ENCODE measurements around the gene EVX1. TPM values are rescaled to one million over a fixed set of nuclear protein-coding genes. Genes with fewer than 3 reads are reported as not detected.

Gene EVX1
- total RNA-seq = not detected in 2 replicates

GRCh38 chr7:27242555-27243339, at the start of gene EVX1:
TSS of gene EVX1 (plus strand) at chr7:27242802. CDS start at chr7:27243031, 229 bp downstream.

GRCh38 chr7:27199849-27200760, 42.5 kb upstream of the EVX1 start, which contains the start of gene HOXA13:
TSS of gene HOXA13 (minus strand) at chr7:27200091. CDS start at chr7:27200077, 14 bp downstream.

Other genes starting within 250 kb of the EVX1 start
- gene HOXA1, start 146.8 kb upstream of the EVX1 start, total RNA-seq = 0.44 and 1.2 TPM in 2 replicates
- gene HOXA2, start 140.1 kb upstream of the EVX1 start, total RNA-seq = 1.3 and 2.6 TPM in 2 replicates
- 0.58 and 0.66 TPM in 2 replicates for gene HOXA4, start 112.0 kb upstream of the EVX1 start, total RNA-seq
- gene HOXA5, start 99.1 kb upstream of the EVX1 start, total RNA-seq = 10.8 and 16.7 TPM in 2 replicates
- gene HOXA6, start 95.0 kb upstream of the EVX1 start, total RNA-seq = not detected in 2 replicates
- gene HOXA3, start 90.2 kb upstream of the EVX1 start, total RNA-seq = 2.6 and 3.0 TPM in 2 replicates
- gene HOXA7, start 86.1 kb upstream of the EVX1 start, total RNA-seq = not detected in 2 replicates
- gene HOXA9, start 77.3 kb upstream of the EVX1 start, total RNA-seq = 0.15 TPM in 1 of 2 replicates, not detected in the other
- 0.15 TPM in 1 of 2 replicates, not detected in the other for gene HOXA10, start 68.5 kb upstream of the EVX1 start, total RNA-seq
- gene HOXA11, start 57.6 kb upstream of the EVX1 start, total RNA-seq = under 0.01 TPM in 1 of 2 replicates, not detected in the other
- gene HOXA13, start 42.7 kb upstream of the EVX1 start, total RNA-seq = under 0.01 TPM in 2 replicates